Kidney epithelial cell (primary cell): ENCODE measurements around the gene SCRN1. TPM values are rescaled to one million over a fixed set of nuclear protein-coding genes. Genes with fewer than 3 reads are reported as not detected.

Experiments
- DNase-seq: peaks from one replicate; pipeline ENCODE4 v3.0.0-alpha.2; 2010; ENCODE audit warnings: low read depth
- H3K27me3 ChIP-seq: 2 replicates; pipeline ENCODE4 v1.6.0; 2011; ENCODE audit warnings: low read length; ENCODE audit not compliant: control insufficient read depth, insufficient read depth
- H3K36me3 ChIP-seq: 2 replicates; pipeline ENCODE4 v1.5.1; 2011; ENCODE audit warnings: low read length; ENCODE audit not compliant: control insufficient read depth, insufficient read depth
- H3K4me3 ChIP-seq: 2 replicates; pipeline ENCODE4 v1.5.1; 2011; ENCODE audit warnings: low read depth, mild to moderate bottlenecking, control low read depth, low read length
- total RNA-seq: library from RNA; depleted of rRNA; stranded (reverse); fragments of >200 nt; gene quantifications from 2 replicates; pipeline ENCODE4 v1.2.3, GENCODE V29; 2015
- TF ChIP-seq, protein P1 (sequence below): IDR thresholded peaks from 2 replicates; pipeline ENCODE4 v1.5.1; 2011; ENCODE audit warnings: mild to moderate bottlenecking, moderate library complexity, low read length, control low read depth, inconsistent platforms; ENCODE audit not compliant: insufficient read depth, poor library complexity, severe bottlenecking

SCRN1 gene
- total RNA-seq, 1 donor from 2014 or later, result 79.6 TPM

DNA sequence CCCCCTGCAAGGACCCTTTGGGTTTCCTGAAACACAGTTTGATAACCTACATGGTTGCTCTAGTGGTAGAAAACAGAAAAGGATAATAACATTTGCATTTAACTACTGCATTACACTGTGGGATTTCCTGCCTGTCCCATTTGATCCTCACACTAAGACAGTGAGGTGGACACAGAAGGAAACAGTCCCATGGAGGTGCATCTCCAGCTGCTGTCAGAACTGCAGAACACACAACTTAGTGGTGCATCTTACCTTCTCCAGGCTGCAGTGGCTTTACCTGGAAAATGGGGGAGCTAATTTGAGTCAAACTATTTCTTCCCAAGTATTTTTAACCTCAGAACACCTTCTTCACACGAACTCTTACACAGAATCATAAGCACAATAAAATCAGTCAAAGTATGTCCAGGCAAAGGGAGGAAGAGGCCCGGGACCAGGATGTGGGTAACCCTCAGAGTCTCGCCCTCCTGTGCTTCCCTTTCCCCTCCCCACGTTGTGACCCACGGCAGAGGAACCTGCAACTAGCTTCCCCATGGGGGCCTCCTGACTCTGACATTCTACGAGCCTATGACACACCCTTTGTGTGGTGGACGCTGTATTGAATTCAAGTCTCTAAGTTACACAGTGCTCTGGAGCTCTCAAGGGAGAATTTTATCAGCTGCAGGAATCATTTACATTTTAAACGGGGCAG, 33.7 kb downstream of the SCRN1 start:
- TF ChIP-seq, protein P1, sequence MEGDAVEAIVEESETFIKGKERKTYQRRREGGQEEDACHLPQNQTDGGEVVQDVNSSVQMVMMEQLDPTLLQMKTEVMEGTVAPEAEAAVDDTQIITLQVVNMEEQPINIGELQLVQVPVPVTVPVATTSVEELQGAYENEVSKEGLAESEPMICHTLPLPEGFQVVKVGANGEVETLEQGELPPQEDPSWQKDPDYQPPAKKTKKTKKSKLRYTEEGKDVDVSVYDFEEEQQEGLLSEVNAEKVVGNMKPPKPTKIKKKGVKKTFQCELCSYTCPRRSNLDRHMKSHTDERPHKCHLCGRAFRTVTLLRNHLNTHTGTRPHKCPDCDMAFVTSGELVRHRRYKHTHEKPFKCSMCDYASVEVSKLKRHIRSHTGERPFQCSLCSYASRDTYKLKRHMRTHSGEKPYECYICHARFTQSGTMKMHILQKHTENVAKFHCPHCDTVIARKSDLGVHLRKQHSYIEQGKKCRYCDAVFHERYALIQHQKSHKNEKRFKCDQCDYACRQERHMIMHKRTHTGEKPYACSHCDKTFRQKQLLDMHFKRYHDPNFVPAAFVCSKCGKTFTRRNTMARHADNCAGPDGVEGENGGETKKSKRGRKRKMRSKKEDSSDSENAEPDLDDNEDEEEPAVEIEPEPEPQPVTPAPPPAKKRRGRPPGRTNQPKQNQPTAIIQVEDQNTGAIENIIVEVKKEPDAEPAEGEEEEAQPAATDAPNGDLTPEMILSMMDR, result no peak
- Histone ChIP-seq H3K27me3 (no peaks in the 10 kb centered on the region), H3K36me3 (peaks cover 4% of the 10 kb centered on the region), H3K4me3 (no peak overlapping the region)
- DNase-seq, result no peak

DNA sequence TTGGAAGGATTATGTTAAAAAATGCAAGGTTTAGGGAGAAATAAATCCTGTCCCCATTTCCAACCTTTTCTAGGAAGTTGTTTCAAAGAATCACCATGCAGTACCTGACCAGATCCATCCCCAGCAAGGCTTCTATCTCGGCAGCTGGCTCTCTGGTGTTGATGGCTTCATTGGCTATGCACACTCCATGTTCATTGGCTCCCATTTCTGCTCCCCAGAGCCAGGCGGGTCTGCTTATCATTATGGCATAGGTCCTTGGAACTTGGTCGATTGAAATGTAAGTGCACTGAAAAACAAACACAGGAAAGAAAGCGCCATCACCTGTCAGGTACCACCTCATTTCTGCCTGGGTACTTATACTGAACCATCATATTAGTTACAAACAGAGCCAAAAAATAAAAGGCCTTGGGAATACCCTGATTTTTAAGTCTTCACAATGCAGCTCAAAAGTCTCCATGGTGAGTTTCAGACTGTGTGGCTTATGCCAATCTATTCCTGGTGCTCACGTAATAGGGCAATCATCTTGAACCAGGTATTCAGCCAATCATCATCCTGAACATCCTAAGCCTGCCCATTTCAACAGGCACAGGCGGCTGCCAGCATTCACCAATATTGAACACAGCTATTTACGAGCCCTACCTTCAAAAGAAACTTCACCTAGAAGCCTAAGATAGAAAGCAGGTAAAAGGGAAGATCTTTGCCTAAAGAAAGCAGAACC, 34.4 kb downstream of the SCRN1 start:
- no peaks in the 10 kb centered on the region for H3K27me3 ChIP-seq
- TF ChIP-seq, protein P1, result no peak
- DNase-seq, result no peak
- no peak overlapping the region for H3K4me3 ChIP-seq
- peaks cover 7% of the 10 kb centered on the region for H3K36me3 ChIP-seq

DNA sequence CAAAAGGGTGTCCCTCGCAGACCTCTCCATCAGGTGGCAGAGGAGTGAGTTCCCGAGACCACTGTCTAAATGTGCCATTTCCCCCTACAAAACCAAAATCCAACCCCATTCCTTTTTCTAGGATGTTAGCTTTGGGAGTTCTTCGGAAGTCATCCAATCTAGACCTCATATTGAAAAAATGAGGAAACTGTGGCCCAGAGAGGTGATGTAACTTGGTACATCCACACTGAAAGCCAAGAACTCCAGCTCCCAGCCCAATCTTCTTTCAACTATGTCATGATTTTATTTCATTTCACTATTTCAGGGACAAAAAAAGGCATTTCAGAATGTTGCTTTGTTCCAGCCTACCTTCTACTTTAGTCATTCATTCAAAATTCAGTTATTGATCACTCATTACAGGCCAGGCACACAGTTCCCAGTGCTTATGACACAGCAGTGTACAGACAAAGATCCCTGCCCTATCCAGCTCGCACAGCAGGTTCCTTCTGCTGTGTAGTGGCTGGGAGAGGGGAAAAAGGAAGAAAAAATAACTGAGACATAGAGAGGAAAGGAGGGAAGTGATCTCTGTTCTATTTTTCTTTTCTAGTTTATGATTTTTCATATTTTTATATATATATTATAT, 35.8 kb downstream of the SCRN1 start:
- H3K36me3 ChIP-seq, result peaks cover 7% of the 10 kb centered on the region
- no peak for DNase-seq
- no peak overlapping the region for H3K4me3 ChIP-seq
- no peaks in the 10 kb centered on the region for H3K27me3 ChIP-seq
- TF ChIP-seq, protein P1, result no peak

DNA sequence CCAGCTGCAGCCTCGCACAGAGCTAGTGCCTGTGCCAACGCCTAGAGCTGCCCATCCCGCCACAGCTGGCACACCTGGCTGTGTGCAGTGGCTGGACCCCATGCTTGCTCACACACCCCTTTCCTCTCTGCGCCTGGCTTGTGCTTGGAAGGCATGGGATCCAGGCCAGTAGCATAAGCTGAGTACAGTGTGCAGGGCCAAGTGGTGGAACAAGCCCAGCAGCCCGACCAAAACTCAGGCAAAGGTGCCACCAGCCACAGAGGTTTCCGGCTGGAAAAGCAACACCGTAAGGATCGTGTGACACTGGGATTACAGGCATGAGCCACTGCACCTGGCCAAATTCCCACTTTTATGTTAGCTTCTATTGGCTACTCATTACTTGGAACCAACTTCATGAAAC, 38.4 kb downstream of the SCRN1 start:
- Histone ChIP-seq H3K4me3 (no peak overlapping the region), H3K36me3 (peaks cover 8% of the 10 kb centered on the region), H3K27me3 (no peaks in the 10 kb centered on the region)
- TF ChIP-seq, protein P1, result no peak
- DNase-seq, result no peak

DNA sequence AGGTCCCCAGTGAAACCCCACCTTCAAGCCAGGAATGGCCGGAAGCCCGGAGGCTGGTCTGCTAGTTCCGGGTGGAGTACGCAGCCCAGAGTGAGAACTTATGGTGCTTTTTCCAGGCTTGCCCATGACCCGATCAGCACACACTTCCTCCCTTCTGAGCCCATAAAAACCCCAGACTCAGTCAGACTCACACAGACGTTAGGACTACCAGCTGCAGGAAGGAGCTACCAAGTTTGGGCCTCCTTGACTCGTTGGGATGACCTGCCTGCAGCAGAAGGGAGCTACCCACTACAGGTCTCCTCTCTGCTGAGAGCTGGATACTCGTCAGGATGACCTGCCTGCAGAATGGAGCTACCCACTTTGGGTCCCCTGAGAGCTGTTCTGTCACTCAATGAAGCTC, 39.1 kb downstream of the SCRN1 start:
- Histone ChIP-seq H3K36me3 (peaks cover 8% of the 10 kb centered on the region), H3K27me3 (no peaks in the 10 kb centered on the region), H3K4me3 (no peak overlapping the region)
- no peak for DNase-seq
- TF ChIP-seq, protein P1, result no peak

DNA sequence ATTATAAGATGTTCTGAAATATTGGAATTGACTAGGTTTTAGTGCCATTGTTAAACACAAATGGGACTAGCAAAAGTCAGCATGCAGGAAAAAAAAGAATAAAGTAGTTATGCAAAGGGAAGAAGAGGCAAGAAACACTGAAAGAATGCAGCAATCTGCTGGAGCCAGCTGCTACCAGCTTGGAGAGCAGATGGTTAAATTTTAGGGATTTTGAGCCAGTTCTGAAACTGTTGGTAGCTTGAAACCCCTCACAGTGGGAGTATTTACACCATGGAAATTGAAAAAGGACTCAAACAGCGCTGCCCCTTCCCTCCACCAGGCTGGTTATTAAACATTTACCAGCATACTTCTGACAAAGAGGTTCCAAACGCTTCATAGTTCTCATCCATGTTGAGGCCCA, 41.0 kb downstream of the SCRN1 start:
- no peaks in the 10 kb centered on the region for H3K27me3 ChIP-seq
- no peak overlapping the region for H3K4me3 ChIP-seq
- DNase-seq, result no peak
- TF ChIP-seq, protein P1, result no peak
- H3K36me3 ChIP-seq, result peaks cover 8% of the 10 kb centered on the region
